Epithelial cell of prostate (primary cell): ENCODE measurements around the gene MBTD1.
A peak's percentile ranks its signal among the peaks of the same experiment; 100 is the strongest.
"Not testable (repeated sequence)": the region's sequence is repeated elsewhere in the genome, so short reads cannot be mapped to it uniquely, and the experiment has no call there.

Experiments used
- DNase-seq: peaks from one replicate; pipeline ENCODE4 v3.0.0-alpha.2; 2011; ENCODE audit warnings: low read depth, low spot score
- H3K27ac ChIP-seq: fragments of 450-650 bp; 2 replicates; pipeline ENCODE4 v1.5.1; 2017; ENCODE audit warnings: mild to moderate bottlenecking

MBTD1 gene

DNA sequence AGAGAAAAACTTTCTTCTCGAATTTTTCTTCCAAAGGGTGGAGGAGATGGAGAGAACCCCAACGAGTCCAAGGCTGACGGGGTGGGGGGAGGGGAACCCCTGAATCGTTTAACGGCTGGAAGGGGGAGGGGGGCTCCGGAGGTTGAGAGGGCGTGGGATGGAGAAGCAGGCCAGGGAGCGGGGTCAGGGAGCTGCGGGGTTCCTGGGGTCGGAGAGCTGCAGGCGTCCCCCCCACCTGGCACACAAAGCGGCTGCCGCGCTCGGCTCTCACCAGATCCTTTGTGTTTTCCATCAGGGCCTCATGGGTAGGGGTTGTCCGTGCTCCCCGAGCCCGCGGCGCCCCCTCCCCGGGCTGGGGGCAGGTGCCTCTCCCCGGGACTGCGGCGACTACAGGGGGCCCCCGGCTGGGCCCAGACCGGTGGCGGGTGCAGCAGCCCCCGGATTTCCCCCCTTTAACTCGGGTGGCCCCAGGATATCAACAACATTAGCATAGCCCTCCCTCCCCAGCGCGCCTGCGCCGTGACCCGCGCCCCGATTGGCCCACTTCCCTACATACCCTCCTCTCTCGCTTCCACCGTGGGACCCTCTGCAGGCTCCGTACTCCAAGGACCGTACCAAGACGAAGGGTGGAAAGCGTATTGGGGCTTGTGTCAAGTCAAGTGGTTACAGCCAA, at the start of gene MBTD1:
Gene MBTD1 (minus strand): TSS at position 486 of the 673 bp plus-strand sequence. CDS start 34,888 bp downstream, outside the sequence.
- H3K27ac ChIP-seq: peak within 1 kb of the TSS; percentile 91
- peak; percentile 76 for DNase-seq

DNA sequence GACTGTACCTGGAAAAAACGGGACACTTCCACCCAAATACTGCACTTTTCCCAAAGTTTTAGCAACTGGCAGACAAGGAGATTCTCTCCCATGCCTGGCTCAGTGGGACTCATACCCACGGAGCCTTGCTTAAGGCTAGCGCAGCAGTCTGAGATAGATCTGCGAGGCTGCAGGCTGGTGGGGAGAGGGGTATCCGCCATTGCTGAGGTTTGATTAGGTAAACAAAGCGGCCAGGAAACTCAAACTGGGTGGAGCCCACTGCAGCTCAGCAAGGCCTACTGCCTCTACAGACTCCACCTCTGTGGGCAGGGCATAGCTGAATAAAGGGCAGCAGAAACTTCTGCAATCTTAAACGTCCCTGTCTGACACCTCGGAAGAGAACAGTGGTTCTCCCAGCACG, 45.3 kb upstream of the MBTD1 start:
- no peak overlapping the region for H3K27ac ChIP-seq
- DNase-seq: no peak

DNA sequence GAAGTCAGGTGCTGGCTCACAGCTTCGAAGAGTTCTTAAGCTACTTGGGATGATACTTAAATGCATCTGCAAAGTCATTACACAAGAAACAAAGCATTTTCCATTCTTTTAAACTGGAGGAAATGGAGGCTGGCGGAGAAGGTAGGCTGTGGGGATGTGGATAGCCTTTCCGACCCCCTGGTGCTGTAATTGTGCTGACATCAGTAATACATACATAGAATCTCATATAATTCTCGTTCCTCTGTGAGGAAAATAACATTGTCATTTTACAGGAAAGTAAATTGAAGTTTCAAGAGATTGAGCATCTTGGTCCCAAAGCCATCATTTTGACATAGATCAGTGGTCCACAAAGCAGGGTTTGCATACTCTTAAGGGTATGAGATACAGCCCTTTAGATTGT, 40.0 kb upstream of the MBTD1 start:
- no peak overlapping the region for H3K27ac ChIP-seq
- no peak for DNase-seq

DNA sequence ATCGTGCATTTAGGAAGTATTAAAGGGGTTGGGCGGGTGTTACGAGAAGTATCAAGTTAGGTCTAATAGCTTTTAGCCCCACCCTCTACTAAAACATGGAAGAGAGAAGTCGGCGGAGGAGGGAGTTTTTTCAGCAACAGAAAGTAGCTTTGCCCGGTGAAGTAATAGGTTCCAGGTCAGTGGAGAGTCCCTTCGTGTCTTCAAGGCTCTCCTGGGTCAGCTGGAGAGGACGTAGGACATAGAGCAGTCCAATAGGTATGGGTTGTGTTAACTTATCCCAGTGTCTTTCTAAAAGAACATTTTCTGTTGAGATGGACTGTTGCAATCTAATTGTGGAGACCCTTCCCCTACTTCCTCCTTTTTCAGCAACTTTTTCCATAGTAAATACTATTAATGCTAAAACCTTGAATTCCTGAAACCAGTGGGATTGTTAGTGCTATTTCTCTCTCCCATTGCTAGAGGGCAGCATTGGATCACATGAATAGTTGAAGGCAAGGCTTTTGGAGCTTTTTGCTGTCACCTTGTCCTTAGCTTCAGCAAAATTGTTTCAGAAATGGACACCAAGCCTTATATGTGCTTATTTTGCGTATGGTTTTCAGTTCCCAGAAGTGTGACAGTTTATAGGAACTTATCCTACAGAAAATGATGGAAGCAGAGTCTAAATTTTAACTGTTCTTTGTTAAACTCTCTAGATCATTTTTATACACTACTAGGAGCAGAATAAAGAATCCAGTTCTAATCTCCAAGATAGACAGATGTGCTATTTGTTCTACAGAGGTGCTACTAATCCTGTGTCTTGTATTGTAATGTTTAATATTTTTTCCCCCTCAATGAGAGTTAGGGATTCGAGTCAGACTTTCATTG, 38.9 kb upstream of the MBTD1 start:
- no peak overlapping the region for H3K27ac ChIP-seq
- no peak for DNase-seq

DNA sequence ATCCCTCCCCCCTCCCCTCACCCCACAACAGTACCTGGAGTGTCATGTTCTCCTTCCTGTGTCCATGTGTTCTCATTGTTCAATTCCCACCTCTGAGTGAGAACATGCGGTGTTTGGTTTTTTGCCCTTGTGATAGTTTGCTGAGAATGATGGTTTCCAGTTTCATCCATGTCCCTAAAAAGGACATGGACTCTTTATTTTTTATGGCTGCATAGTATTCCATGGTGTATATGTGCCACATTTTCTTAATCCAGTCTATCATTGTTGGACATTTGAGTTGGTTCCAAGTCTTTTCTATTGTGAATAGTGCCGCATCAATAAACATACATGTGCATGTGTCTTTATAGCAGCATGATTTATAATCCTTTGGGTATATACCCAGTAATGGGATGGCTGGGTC, 34.5 kb upstream of the MBTD1 start:
- H3K27ac ChIP-seq, DNase-seq: not testable (repeated sequence)

DNA sequence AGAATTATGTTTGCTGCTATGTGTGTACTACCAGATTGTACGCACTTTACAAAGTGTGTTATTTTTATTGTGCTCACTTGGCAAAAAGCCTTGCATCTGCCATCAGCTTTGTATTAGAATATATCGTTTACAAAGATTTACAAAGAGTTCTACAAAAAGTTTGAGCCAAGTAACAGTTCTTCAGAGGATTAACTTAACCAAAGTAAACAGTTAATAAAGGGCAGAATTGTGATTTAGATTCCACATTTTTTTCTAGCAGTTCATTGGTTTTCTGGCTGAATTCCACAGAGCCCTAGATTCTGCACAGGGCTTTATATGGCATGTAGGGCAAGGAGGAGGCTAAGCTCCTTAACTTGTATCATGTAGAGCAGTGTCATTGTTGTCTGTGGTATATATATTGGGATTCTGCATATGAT, 29.9 kb upstream of the MBTD1 start:
- no peak for DNase-seq
- no peak overlapping the region for H3K27ac ChIP-seq

DNA sequence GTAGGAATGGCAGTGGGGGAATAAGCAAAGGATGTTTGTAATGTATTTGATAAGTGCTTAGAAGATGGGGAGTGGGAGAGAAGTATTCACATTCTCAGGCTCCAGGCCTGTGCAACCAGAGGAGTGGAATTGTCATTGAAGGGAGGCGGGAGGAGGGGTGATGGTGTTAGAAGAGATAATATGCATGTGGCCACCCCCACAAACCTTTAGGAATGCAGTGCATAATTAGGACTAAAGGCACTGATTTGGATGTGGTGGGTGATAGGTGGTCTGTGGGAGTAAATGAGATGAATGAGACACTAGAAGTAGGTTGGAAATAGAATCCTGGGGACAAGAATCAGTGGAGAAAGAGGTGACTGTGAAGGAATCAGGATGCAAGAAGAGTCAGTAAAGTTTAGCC, 27.6 kb upstream of the MBTD1 start:
- no peak overlapping the region for H3K27ac ChIP-seq
- DNase-seq: no peak

DNA sequence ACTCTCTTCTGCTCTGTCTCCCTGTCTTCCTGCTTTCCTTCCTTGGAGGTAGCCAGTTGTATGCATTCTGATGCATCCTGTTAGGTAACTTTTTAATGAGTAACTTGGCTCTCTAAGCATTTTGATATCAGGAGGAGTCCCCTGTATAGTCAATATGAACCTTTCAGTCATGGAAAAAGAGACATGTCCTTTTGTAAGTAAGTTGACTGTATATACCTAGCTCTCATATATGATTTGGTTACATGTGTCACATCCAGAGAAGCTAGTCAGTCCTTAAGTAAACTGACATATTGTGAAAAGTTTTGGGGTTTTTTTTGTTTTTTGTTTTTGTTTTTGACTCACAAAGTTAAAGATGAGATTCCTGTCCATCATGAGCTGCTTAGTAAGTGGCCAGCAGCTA, 19.3 kb upstream of the MBTD1 start:
- no peak for DNase-seq
- no peak overlapping the region for H3K27ac ChIP-seq

DNA sequence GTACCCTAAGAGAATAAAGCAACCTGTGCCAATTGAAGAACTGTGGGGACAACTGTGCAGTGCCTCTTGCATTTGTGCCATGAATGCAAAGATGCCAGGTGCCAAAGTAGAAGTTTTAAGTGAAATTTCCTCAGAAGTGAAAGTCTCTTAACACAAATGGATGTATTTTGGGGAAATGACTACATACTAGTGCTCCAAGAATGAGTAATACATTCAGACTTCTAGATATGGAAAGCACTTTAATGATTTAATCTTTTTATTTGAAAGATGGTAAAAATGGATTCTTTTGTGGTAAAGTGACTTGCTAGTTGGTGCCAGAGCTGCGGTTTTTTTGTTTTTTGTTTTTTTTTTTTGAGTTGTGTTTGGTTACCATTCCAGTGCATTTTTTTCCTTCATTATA, 15.5 kb upstream of the MBTD1 start:
- DNase-seq: no peak
- no peak overlapping the region for H3K27ac ChIP-seq

DNA sequence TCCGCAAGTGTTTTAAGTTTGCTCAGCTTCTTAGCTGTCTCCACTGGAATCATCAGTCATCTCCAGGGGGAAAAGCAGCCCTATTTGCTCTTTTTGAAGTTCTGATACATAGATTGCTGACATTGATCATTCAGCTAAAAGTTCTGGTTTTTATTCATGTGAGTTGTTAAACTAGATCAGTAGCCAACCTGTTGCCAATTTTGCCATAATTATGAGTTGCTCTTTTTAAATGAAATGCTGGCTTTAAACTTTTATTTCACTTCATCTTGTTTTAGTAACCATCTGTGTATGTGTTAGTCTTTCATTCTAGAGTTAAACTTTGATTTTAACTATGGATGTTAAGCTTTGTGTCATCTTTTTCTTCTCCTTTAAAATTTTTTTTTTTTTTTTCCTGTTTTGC, 13.0 kb upstream of the MBTD1 start:
- DNase-seq: no peak
- no peak overlapping the region for H3K27ac ChIP-seq

DNA sequence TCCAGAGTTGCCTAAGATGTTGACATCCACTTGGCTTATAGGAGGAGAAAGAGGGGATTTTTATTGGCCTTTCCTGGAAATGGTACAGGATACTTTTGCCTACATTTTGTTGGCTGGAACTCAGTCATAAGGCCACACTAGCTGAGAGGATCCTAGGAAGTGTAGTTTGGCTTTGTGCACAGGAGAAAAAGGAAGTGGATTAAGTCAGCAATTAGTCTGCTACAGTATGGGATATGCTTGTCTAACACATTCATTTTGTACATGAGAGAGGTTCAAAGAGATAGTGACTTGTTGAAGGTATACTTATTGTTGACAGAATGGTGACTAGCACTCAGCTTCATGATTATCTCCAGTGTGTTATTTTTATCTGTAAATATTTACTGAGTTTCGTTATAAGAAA, 10.8 kb upstream of the MBTD1 start:
- DNase-seq: no peak
- no peak overlapping the region for H3K27ac ChIP-seq

DNA sequence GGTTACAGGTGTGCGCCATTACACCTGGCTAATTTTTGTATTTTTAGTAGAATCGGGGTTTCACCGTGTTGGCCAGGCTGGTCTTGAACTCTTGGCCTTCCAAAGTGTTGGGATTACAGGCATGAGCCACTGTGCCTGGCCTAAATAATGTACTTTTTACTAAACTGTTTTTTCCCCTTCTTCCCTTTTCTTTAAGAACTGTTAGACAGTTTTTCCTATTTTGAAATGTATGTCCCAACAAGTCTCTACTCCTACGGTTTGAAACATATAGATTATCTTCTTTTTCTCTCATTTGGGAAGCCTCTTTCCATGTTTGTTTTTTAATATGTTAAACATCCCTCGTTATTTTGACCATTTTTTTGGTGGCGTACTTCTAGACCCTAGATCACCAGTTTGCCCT, 10.1 kb upstream of the MBTD1 start:
- no peak overlapping the region for H3K27ac ChIP-seq
- DNase-seq: no peak

DNA sequence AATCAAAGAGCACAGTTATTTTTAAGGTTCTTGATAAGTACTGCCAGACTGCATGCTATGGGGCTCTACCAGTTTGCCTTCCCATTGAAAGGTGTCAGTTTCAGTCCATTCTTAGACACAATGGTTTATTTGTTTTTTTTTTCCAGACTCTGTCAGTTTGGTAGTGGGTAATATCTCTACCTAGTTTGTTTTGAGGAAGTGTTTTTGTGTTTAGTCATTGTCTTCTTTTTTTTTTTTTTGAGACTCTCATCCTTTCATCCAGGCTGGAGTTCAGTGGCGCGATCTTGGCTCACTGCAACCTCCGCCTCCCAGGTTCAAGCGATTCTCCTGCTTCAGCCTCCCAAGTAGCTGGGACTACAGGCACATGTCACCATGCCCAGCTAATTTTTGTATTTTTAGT, 4.6 kb upstream of the MBTD1 start:
- not testable (repeated sequence) for H3K27ac ChIP-seq, DNase-seq

DNA sequence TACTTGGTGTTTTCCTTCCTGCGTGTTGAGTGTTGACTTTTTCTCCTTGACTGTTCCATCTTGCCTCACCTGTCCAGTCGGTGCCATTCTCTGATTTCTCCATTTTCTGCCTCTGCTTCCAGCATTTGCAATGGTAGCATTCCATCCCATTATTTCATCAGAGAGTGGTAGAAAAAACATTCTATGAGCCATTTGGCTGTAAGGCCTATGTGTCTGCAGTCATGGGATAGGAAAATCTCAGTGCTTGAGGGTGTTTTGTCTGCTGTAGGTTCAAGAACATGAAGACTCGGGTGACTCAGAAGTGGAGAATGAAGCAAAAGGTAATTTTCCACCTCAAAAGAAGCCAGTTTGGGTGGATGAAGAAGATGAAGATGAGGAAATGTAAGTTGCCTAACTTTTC, 3.2 kb upstream of the MBTD1 start:
- DNase-seq: no peak
- H3K27ac ChIP-seq: peak overlapping the region; percentile 29

DNA sequence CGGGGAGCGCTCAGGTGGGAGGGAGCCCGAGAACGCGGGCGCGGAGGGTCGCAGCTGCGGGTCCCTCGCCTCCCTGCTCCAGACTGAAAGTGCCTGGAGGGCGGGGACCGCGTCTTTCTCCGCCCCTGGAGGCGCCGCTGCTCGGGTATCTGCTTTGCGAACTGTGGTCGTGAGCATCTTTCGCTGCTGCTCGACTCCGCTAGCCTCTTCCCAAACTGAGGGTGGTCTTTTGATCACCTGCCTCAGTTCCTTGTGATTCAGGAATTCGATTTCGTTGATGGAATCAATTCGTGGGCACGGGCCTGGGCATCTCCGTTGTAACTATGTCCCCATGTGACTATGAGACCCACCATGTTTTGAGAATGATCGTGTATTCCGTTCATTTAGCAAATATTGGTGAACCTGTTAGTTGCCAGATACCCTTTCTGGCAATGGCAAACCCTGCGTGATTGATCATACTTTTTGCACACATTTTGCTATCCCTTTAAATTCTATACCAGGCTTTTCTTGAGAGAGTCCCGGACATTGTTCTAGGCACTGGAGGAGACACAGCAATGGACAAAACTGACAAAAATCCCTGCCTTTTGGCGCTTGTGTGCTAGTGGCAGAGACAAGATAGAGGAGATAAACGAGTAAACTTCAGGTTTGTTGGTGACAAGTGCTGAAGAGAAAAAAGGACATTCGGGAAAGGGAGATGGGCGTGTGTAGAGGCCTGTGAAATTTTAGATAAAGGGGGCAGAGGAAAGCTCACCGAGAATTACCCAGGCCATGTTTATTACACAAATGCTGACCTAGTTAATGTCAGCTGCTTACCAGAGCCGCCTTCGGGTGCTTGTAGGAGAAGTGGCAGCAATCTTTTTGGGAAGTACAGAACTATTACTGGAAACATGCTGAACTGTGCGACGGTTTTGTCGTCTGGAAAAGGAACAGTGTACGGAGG, 1.4 kb upstream of the MBTD1 start:
- no peak for DNase-seq
- peak overlapping the region; percentile 91 for H3K27ac ChIP-seq

DNA sequence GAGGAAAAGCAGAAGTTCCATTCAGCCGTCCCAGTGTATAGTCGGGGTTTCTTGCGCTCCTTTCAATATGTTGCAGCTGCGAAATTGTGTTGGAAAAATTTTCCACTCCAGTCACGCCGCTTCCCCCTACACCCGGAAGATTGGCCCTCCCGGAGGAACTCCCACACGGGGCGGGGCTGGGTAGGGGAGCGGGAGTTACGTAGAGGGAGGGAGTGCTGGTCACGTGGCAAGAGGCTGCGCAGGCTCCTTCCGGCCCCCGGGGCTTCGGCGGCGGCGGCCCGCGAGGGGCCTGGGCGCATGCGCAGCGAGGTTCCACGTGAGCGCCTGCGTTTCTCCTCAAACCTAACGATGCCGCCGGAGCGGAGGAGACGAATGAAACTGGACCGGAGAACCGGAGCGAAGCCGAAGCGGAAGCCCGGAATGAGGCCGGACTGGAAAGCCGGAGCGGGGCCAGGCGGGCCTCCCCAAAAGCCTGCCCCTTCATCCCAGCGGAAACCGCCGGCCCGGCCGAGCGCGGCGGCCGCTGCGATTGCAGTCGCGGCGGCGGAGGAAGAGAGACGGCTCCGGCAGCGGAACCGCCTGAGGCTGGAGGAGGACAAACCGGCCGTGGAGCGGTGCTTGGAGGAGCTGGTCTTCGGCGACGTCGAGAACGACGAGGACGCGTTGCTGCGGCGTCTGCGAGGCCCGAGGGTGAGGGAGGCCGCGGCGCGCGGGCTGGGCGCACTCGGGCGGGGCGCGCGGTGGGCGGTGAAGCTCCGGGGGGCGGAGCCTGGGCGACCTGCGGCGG, 581 bp upstream of the MBTD1 start, which contains the start of gene UTP18:
Gene UTP18 (plus strand): TSS at position 310 of the 787 bp plus-strand sequence. CDS start 39 bp downstream, at position 349.
- H3K27ac ChIP-seq: peak within 1 kb of the TSS; percentile 91
- peak; percentile 89 for DNase-seq

DNA sequence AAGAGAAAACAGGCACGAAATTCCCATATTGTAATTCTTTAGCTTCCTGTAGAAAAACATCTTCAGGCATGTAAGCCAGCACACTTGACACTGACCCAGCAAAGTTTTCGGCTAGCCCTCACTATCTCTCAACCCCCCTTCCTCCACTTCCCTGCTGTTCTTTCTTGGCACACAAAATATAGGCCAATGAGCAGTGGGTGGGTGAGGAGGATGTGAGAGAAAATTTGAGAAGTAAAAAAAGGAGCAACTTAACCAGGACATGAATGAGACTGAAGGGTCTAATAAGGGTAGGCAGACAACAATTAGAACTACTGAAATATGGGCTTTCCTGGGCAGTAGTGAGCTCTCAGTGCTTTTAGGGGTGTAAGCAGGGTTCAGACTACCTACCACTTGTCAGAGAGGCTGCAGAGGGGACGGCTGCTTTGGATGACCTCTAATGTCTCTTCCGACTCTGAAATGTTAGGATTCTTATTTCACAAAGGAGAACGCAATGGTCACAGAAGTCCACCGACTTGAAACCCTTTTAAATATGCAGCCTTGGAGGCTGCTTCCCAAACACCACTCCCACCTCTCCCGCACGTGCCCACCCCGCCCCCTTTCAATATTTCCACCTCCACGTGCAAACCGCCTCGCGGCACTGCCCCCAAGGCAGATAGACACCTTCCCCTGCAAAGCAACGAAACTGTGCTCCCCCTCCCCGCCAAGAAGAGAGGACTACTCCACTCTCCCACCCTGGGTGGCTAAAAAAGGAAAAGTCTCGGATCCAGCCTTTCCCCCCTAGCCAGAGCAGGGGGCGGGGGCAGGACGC, 889 bp downstream of the MBTD1 start:
- H3K27ac ChIP-seq: peak overlapping the region; percentile 91
- no peak for DNase-seq

DNA sequence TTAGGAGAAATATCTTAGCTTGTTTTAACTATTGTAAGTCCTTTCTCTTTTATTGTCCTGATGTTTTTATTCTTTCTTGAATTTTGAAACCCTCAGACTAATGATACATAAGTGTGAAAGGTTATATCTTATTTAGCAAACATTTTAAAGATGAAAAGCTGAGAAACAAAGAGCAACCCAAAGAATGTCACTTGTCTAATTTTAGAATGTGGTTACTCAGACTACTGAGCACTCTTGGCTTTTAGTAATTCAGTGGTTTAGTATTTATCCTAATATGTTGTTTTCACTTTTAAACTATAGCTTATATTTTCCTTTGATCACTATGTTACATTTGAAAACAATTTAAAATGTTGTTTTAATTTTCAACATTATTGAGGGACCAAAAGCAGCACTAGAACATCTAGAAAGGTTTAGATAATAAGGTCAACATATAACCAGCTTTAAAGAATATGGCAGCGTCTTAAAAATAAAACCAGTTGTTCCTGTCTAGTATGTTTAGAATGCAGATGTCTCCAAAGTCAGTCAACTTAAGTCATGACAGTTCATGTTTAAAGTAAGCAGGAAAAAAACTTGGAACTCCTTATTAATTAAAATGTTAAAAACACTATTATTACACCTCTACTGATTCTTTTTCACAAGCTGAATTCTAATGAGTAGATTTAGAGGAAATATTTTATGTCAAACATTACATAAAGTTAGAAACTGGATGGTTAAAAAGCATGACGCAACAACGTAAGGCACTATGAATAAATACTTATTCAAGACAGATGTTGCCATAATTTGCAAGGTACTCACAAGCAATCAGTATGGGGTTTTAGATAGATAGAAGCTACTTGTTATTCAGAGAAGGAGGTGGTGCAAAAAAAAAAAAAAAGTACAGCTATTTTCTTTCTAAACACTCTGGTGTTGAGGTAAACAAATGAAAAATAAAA, 2.4 kb downstream of the MBTD1 start:
- peak overlapping the region; percentile 14 for H3K27ac ChIP-seq
- no peak for DNase-seq
